Chondrocyte (in vitro differentiated cells): Measurements from ENCODE around the gene CASK. TPM values are rescaled to one million over a fixed set of nuclear protein-coding genes. Genes with fewer than 3 reads are reported as not detected.

Experiments
- DNase-seq: peaks from one replicate; pipeline ENCODE4 v3.0.0; 2021; ENCODE audit warnings: mixed read lengths, low spot score
- H3K27ac Mint-ChIP-seq: one replicate; pipeline ENCODE4 v1.8.0; 2021; ENCODE audit warnings: mild to moderate bottlenecking, moderate library complexity, mixed read lengths; ENCODE audit not compliant: unreplicated experiment
- H3K27me3 Mint-ChIP-seq: 2 replicates; pipeline ENCODE4 v1.8.0; 2021; ENCODE audit warnings: low read depth, mixed read lengths
- H3K36me3 Mint-ChIP-seq: 2 replicates; pipeline ENCODE4 v1.8.0; 2021; ENCODE audit warnings: low read depth, mixed read lengths
- H3K4me1 Mint-ChIP-seq: 2 replicates; pipeline ENCODE4 v1.8.0; 2021; ENCODE audit warnings: low read depth, mild to moderate bottlenecking, mixed read lengths
- H3K4me3 Mint-ChIP-seq: one replicate; pipeline ENCODE4 v1.8.0; 2021; ENCODE audit warnings: mild to moderate bottlenecking, moderate library complexity, mixed read lengths; ENCODE audit not compliant: unreplicated experiment
- H3K9me3 Mint-ChIP-seq: 2 replicates; pipeline ENCODE4 v1.8.0; 2021; ENCODE audit warnings: low read depth, mixed read lengths
- total RNA-seq: library from RNA; stranded (reverse); gene quantifications from 3 replicates; pipeline ENCODE4 v1.2.1, GENCODE V29; 2021
- TF ChIP-seq, protein P1 (sequence below): fragments of 200-600 bp; sonication (generic); IDR thresholded peaks from 2 replicates; pipeline ENCODE4 v1.5.0; 2021; ENCODE audit warnings: antibody characterized with exemption, mild to moderate bottlenecking, moderate library complexity

Gene CASK
- total RNA-seq, 1 donor from 2014 or later = 44.9 TPM

DNA sequence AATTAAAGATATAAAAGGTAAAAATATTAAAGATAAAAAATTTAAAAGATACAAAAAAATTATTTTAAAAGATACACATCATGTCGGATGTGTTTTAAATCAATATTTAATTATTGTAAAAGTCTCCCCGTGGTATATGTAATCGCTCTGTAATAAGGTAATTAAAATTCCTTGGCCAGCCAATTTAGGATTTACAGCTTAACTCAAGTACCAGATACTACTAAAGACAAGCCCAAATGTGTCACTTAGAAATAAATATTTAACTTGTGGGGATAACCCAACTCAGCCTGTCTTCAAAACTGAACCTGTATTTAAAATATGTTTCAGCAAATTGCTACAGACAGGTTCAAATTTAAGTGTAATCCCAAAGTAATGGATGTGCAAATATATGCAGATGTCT is 143.4 kb downstream of the CASK start:
- H3K27ac Mint-ChIP-seq = no peak overlapping the region
- TF ChIP-seq, protein P1, sequence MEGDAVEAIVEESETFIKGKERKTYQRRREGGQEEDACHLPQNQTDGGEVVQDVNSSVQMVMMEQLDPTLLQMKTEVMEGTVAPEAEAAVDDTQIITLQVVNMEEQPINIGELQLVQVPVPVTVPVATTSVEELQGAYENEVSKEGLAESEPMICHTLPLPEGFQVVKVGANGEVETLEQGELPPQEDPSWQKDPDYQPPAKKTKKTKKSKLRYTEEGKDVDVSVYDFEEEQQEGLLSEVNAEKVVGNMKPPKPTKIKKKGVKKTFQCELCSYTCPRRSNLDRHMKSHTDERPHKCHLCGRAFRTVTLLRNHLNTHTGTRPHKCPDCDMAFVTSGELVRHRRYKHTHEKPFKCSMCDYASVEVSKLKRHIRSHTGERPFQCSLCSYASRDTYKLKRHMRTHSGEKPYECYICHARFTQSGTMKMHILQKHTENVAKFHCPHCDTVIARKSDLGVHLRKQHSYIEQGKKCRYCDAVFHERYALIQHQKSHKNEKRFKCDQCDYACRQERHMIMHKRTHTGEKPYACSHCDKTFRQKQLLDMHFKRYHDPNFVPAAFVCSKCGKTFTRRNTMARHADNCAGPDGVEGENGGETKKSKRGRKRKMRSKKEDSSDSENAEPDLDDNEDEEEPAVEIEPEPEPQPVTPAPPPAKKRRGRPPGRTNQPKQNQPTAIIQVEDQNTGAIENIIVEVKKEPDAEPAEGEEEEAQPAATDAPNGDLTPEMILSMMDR = no peak
- DNase-seq = no peak
- no peak overlapping the region for H3K4me3 Mint-ChIP-seq
- no peaks in the 10 kb centered on the region for H3K36me3 Mint-ChIP-seq
- peaks cover 17% of the 10 kb centered on the region for H3K4me1 Mint-ChIP-seq
- H3K27me3 Mint-ChIP-seq = no peaks in the 10 kb centered on the region
- H3K9me3 Mint-ChIP-seq = no peaks in the 10 kb centered on the region

GRCh38 chrX:41779030-41779564 is 144.3 kb downstream of the CASK start:
- no peaks in the 10 kb centered on the region for H3K36me3 Mint-ChIP-seq

GRCh38 chrX:41761702-41762101 is 161.7 kb downstream of the CASK start:
- no peaks in the 10 kb centered on the region for H3K27me3 Mint-ChIP-seq
- H3K27ac Mint-ChIP-seq = no peak overlapping the region
- H3K4me1 Mint-ChIP-seq = peaks cover 3% of the 10 kb centered on the region
- no peak for DNase-seq
- TF ChIP-seq, protein P1 = no peak
- H3K36me3 Mint-ChIP-seq = no peaks in the 10 kb centered on the region
- peaks cover 3% of the 10 kb centered on the region for H3K9me3 Mint-ChIP-seq
- H3K4me3 Mint-ChIP-seq = no peak overlapping the region

More at GRCh38 chrX:41779030-41779564, 144.3 kb downstream of the CASK start:
- Mint-ChIP-seq H3K27me3 (no peaks in the 10 kb centered on the region), H3K9me3 (no peaks in the 10 kb centered on the region), H3K27ac (peak overlapping the region; percentile 27), H3K4me3 (no peak overlapping the region), H3K4me1 (peaks cover 17% of the 10 kb centered on the region)
- TF ChIP-seq, protein P1 = no peak
- no peak for DNase-seq

GRCh38 chrX:41761169-41761568 is 162.2 kb downstream of the CASK start:
- peaks cover 3% of the 10 kb centered on the region for H3K4me1 Mint-ChIP-seq
- no peaks in the 10 kb centered on the region for H3K36me3 Mint-ChIP-seq
- H3K9me3 Mint-ChIP-seq = peaks cover 3% of the 10 kb centered on the region
- H3K4me3 Mint-ChIP-seq = no peak overlapping the region
- DNase-seq = no peak
- H3K27ac Mint-ChIP-seq = no peak overlapping the region
- TF ChIP-seq, protein P1 = no peak
- no peaks in the 10 kb centered on the region for H3K27me3 Mint-ChIP-seq

DNA sequence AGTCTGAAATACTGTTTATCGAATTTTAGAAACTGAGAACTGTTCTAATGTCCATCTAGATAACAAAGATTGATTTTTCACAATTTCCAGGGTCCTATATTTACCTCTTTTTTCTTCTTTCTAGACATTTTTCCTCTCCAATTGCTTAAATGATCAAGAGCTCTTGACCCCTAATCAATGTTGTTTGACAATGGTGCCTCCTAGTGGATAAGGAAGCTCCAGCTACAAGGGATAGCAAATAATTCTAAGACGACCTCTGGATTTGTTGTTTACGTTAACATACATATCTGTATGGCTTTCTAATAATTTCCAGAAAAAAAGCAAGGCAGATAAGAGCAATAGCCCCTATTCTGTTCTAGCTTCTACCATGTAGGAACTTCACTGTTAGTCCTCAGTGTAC is 163.5 kb downstream of the CASK start:
- H3K4me3 Mint-ChIP-seq = no peak overlapping the region
- peaks cover 3% of the 10 kb centered on the region for H3K9me3 Mint-ChIP-seq
- H3K27ac Mint-ChIP-seq = no peak overlapping the region
- TF ChIP-seq, protein P1 = peak; percentile 77
- no peaks in the 10 kb centered on the region for H3K27me3 Mint-ChIP-seq
- DNase-seq = no peak
- H3K4me1 Mint-ChIP-seq = peaks cover 3% of the 10 kb centered on the region
- no peaks in the 10 kb centered on the region for H3K36me3 Mint-ChIP-seq
